Calu3 (cell line): ENCODE data around the gene SLC39A11. TPM values are rescaled to one million over a fixed set of nuclear protein-coding genes. Genes with fewer than 3 reads are reported as not detected.

Experiments
- BruUV-seq: library from RNA; stranded (reverse); fragments of 400-500 nt; replicated peaks from 2 replicates; lab custom pipeline; 2021; lab: Mats Ljungman, UMichigan
- CTCF ChIA-PET: fragments of 300-600 bp; sonication (Branson Sonifier 250); formaldehyde crosslinking; loops from one replicate; lab custom pipeline; 2022; ENCODE audit warnings: antibody characterized with exemption; lab: Charles Lee
- DNase-seq: peaks from one replicate; pipeline ENCODE4 v3.0.0; 2022
- H3K27ac Mint-ChIP-seq: one replicate; pipeline ENCODE4 v1.8.0; 2022; ENCODE audit warnings: mixed read lengths; ENCODE audit not compliant: unreplicated experiment
- H3K27me3 Mint-ChIP-seq: one replicate; pipeline ENCODE4 v1.8.0; 2022; ENCODE audit warnings: mixed read lengths; ENCODE audit not compliant: unreplicated experiment
- H3K36me3 Mint-ChIP-seq: one replicate; pipeline ENCODE4 v1.8.0; 2022; ENCODE audit warnings: mild to moderate bottlenecking, moderate library complexity, mixed read lengths; ENCODE audit not compliant: insufficient read depth, unreplicated experiment
- H3K4me1 Mint-ChIP-seq: one replicate; pipeline ENCODE4 v1.8.0; 2022; ENCODE audit warnings: mild to moderate bottlenecking, low read depth, mixed read lengths; ENCODE audit not compliant: unreplicated experiment
- H3K4me3 Mint-ChIP-seq: one replicate; pipeline ENCODE4 v1.8.0; 2022; ENCODE audit warnings: mild to moderate bottlenecking, low read depth, moderate library complexity, mixed read lengths; ENCODE audit not compliant: unreplicated experiment
- H3K9me3 Mint-ChIP-seq: one replicate; pipeline ENCODE4 v1.8.0; 2022; ENCODE audit warnings: low read depth, mixed read lengths; ENCODE audit not compliant: unreplicated experiment
- CTCF ChIP-seq: fragments of 200-600 bp; IDR thresholded peaks from one replicate; pipeline ENCODE4 v1.8.0; 2022; ENCODE audit warnings: antibody characterized with exemption; ENCODE audit not compliant: unreplicated experiment
- intact Hi-C: fragments of 100-400 bp; cut with micrococcal nuclease; formaldehyde crosslinking; loops from one replicate; pipeline ENCODE4 v1.10.0; 2022; ENCODE audit not compliant: unreplicated experiment
- total RNA-seq: library from RNA; stranded (reverse); gene quantifications from 2 replicates; pipeline ENCODE4 v1.2.3, GENCODE V29; 2022

The SLC39A11 gene
- total RNA-seq, 1 experiment from 2014 or later = 60.3 TPM

GRCh38 chr17:72747501-72747900 is 345.0 kb downstream of the SLC39A11 start:
- no peaks in the 10 kb centered on the region for H3K36me3 Mint-ChIP-seq
- no peak overlapping the region for H3K4me3 Mint-ChIP-seq
- DNase-seq = no peak
- H3K9me3 Mint-ChIP-seq = no peaks in the 10 kb centered on the region
- no peak overlapping the region for H3K27ac Mint-ChIP-seq
- BruUV-seq = no TSS peak
- intact Hi-C loops = no loop called here
- TF ChIP-seq CTCF = no peak
- no peaks in the 10 kb centered on the region for H3K27me3 Mint-ChIP-seq
- CTCF ChIA-PET = interaction anchor here (0.6 kb wide), 1 partner anchor 551 kb away, joined by 5 read pairs; no protein-coding TSS in a partner anchor
- H3K4me1 Mint-ChIP-seq = no peaks in the 10 kb centered on the region

DNA sequence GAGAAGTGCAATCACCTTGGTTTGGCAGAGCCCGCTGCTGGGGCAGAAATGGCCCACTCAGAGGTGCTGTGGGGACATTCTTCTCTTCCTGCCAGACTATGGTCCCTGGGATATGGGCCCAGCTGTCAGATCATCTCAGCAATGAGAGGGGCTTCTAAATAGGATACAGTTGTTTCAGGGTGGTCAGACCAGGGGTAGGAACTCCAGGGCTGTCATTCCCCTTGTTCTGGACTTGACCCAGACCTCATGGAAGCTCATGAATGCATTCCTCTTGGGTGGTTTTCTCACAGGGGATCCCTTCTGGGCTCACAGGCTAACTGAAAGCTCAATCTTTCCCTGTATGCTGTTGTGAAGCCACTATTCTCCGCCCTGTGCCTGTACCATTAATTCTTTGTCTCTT is 347.2 kb downstream of the SLC39A11 start:
- TF ChIP-seq CTCF = no peak
- H3K36me3 Mint-ChIP-seq = no peaks in the 10 kb centered on the region
- DNase-seq = no peak
- CTCF ChIA-PET = no interaction called here
- intact Hi-C loops = no loop called here
- no TSS peak for BruUV-seq
- no peak overlapping the region for H3K4me3 Mint-ChIP-seq
- no peaks in the 10 kb centered on the region for H3K9me3 Mint-ChIP-seq
- H3K4me1 Mint-ChIP-seq = no peaks in the 10 kb centered on the region
- no peak overlapping the region for H3K27ac Mint-ChIP-seq
- H3K27me3 Mint-ChIP-seq = no peaks in the 10 kb centered on the region

GRCh38 chr17:72743037-72743467 is 349.4 kb downstream of the SLC39A11 start:
- CTCF ChIA-PET = no interaction called here
- DNase-seq = no peak
- no peak overlapping the region for H3K27ac Mint-ChIP-seq
- no peak overlapping the region for H3K4me3 Mint-ChIP-seq
- intact Hi-C loops = no loop called here
- no peak for TF ChIP-seq CTCF
- no TSS peak for BruUV-seq
- no peaks in the 10 kb centered on the region for H3K9me3 Mint-ChIP-seq
- H3K4me1 Mint-ChIP-seq = no peaks in the 10 kb centered on the region
- H3K36me3 Mint-ChIP-seq = no peaks in the 10 kb centered on the region
- H3K27me3 Mint-ChIP-seq = no peaks in the 10 kb centered on the region

DNA sequence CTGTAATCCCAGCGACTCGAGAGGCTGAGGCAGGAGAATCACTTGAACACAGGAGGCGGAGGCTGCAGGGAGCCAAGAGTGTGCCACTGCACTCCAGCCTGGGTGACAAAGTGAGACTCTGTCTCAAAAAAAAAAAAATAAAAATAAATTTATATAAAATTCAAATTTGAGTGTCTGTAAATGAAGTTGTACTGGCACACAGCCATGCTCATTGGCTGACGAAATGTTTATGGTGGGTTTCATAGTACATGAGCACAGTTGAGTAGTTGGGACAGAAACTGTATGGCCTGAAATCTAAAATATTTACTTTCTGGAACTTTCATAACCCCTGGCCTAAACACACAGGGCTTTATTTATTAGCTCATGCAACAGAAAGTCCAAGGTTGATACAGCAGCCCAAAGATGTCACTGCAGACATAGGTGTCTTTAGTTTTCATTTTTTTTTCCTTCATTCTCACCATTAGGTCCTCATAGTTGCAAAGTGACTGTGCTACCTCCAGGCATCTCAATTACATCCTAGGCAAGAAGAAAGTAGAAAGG is 355.3 kb downstream of the SLC39A11 start:
- no peak for TF ChIP-seq CTCF
- Mint-ChIP-seq H3K4me1 (no peaks in the 10 kb centered on the region), H3K27ac (no peak overlapping the region), H3K9me3 (no peaks in the 10 kb centered on the region), H3K36me3 (no peaks in the 10 kb centered on the region), H3K27me3 (no peaks in the 10 kb centered on the region), H3K4me3 (no peak overlapping the region)
- DNase-seq = no peak
- intact Hi-C loops = no loop called here
- CTCF ChIA-PET = no interaction called here
- BruUV-seq = no TSS peak
